Mucosa of descending colon (tissue), 3 donors: ENCODE data around the gene TSPYL2. TPM values are rescaled to one million over a fixed set of nuclear protein-coding genes. Genes with fewer than 3 reads are reported as not detected.
A peak's percentile ranks its signal among the peaks of the same experiment; 100 is the strongest.

Source experiments
- ATAC-seq: fragments of 200-7000 bp; cut with Tn5 transposase; one replicate; pipeline ENCODE4 v1.9.1; 2020; ENCODE audit warnings: mild to moderate bottlenecking, moderate library complexity
- DNase-seq, 3 donors: peaks; one replicate each; pipeline ENCODE4 v3.0.0-alpha.2; 2020
- H3K36me3 ChIP-seq: fragments of 200-600 bp; one replicate; pipeline ENCODE4 v1.8.0; 2021; ENCODE audit warnings: low read depth, mild to moderate bottlenecking
- H3K4me1 ChIP-seq: fragments of 200-600 bp; one replicate; pipeline ENCODE4 v1.8.0; 2021; ENCODE audit warnings: low read depth, mild to moderate bottlenecking
- H3K4me3 ChIP-seq: fragments of 200-600 bp; one replicate; pipeline ENCODE4 v1.8.0; 2021; ENCODE audit warnings: mild to moderate bottlenecking
- H3K9me3 ChIP-seq: fragments of 200-600 bp; one replicate; pipeline ENCODE4 v1.8.0; 2021; ENCODE audit warnings: mild to moderate bottlenecking
- intact Hi-C, 2 donors: fragments of 100-400 bp; cut with DNase I in 1 of 2; cut with micrococcal nuclease in 1 of 2; formaldehyde crosslinking; loops; one replicate each; pipeline versions ENCODE4 v1.11.0 to v1.11.1; 2022; cut with DNase I, micrococcal nuclease
- total RNA-seq, 3 donors: library from RNA; stranded (reverse); fragmentation: NEBNext Ultra II Directional in 2 of 3; extraction: Animal tissue kit (Norgen Biotek cat#: 25700) in 2 of 3; gene quantifications; one replicate each; pipeline versions ENCODE4 v1.2.1 to v1.2.4, GENCODE V29; 2021 to 2023
- TF ChIP-seq, protein P1 (sequence below): fragments of 200-600 bp; IDR thresholded peaks from one replicate; pipeline ENCODE4 v1.8.0; 2022; ENCODE audit warnings: antibody characterized with exemption, mild to moderate bottlenecking
- donor health status: DM: no; HTN: no; CAD: no; lungs with moderate emphysema.
- donor health status: DM: no; HTN: no; CAD: no.
- donor health status: DM: no; HTN: yes; CAD: no.

The TSPYL2 gene
- total RNA-seq, 3 donors from 2014 or later, result 6.7 to 78.7 (median 10.4) TPM

DNA sequence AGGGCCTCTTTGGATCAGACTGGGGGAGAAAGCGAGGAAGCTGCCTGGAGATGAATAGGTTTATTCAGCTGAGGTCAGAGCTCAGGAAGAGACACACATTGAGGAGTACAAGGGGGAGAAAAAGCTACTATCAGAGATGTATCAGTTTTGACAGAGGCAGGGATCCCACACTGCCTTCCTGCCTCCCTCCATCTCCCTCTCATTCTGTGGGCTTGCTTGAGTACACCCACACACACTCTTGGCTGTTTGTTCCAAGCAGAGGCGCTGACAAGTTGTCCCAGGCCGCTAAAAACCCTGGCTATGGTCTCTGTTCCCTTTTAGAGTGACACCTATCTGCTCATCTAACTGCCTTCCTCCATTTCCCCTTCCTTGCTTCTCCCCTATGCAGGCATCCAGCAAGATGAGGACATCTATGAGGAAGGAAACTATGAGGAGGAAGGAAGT is 5.2 kb downstream of the TSPYL2 start:
- no peaks in the 10 kb centered on the region for H3K36me3 ChIP-seq
- DNase-seq, result no peak
- no peak for ATAC-seq
- TF ChIP-seq, protein P1, sequence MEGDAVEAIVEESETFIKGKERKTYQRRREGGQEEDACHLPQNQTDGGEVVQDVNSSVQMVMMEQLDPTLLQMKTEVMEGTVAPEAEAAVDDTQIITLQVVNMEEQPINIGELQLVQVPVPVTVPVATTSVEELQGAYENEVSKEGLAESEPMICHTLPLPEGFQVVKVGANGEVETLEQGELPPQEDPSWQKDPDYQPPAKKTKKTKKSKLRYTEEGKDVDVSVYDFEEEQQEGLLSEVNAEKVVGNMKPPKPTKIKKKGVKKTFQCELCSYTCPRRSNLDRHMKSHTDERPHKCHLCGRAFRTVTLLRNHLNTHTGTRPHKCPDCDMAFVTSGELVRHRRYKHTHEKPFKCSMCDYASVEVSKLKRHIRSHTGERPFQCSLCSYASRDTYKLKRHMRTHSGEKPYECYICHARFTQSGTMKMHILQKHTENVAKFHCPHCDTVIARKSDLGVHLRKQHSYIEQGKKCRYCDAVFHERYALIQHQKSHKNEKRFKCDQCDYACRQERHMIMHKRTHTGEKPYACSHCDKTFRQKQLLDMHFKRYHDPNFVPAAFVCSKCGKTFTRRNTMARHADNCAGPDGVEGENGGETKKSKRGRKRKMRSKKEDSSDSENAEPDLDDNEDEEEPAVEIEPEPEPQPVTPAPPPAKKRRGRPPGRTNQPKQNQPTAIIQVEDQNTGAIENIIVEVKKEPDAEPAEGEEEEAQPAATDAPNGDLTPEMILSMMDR, result no peak
- no peaks in the 10 kb centered on the region for H3K9me3 ChIP-seq
- no peak overlapping the region for H3K4me3 ChIP-seq
- intact Hi-C loops, result no loop called here
- no peaks in the 10 kb centered on the region for H3K4me1 ChIP-seq

DNA sequence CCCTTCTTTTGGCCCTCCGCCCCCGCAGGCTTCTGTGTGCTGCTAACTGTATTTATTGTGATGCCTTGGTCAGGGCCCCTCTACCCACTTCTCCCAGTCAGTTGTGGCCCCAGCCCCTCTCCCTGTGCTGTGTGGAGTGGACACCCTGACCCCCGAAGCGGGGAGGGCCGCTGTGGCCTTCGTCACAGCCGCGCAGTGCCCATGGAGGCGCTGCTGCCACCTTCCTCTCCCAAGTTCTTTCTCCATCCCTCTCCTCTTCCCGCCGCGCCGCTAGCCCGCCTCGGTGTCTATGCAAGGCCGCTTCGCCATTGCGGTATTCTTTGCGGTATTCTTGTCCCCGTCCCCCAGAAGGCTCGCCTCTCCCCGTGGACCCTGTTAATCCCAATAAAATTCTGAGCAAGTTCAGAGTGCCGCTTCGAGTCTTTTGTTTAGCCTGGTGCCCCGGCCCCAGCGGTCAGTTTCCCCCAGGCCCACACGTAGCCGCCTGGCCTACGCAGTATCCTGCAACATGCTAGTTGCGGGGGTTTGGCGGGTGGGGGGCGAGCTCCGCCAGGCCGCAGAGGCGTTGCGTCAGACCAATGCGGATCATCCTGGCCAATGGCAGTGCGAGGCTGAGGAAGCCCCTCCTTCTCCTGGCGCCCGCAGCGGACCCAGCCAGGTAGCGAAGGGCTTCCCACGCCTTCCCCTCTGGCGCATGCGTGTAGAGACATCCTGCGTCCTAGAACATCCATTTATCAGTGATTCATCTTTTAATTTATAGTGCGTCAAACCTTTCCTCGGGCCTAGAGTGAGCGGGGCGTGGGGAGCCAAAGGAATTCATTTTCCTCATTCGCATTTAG is 6.2 kb downstream of the TSPYL2 start:
- DNase-seq, result peak; percentile 75 to 88 (median 81)
- no peak overlapping the region for H3K4me3 ChIP-seq
- TF ChIP-seq, protein P1, result no peak
- intact Hi-C loops, result no loop called here
- no peaks in the 10 kb centered on the region for H3K9me3 ChIP-seq
- H3K36me3 ChIP-seq, result no peaks in the 10 kb centered on the region
- ATAC-seq, result peak; percentile 86
- no peaks in the 10 kb centered on the region for H3K4me1 ChIP-seq

DNA sequence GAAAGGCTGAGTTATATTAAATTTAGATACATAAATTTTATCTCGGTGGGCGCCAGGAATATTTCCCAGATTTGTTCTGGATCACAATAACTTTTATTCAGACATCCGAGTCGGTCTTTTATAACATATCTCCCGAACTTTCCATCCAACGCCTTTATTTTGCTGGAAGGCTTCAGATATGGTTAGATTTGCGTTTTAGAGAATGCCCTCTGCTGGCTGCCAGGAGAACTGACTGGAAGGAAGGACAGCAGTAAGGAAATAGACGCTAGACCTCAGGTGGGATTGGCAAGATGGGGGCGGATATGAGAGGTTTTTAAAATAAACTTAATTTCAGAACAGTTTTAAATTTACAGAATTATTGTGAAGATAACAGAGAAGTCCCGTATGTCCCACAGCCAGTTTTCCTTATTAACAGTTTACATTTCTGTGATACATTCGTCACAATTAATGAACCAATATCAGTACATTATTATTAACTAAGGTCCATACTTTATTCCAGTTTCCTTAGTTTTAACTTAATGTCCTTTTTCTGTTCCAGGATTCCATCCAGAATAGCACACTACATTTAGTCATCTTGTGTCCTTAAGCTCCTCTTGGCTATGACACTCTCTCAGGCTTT is 7.2 kb downstream of the TSPYL2 start:
- DNase-seq (peak in 1 of 3 donors; percentile 56), ATAC-seq (peak; percentile 22)
- H3K9me3 ChIP-seq, result no peaks in the 10 kb centered on the region
- TF ChIP-seq, protein P1, result peak; percentile 52
- no peaks in the 10 kb centered on the region for H3K4me1 ChIP-seq
- intact Hi-C loops, result no loop called here
- H3K36me3 ChIP-seq, result no peaks in the 10 kb centered on the region
- no peak overlapping the region for H3K4me3 ChIP-seq

DNA sequence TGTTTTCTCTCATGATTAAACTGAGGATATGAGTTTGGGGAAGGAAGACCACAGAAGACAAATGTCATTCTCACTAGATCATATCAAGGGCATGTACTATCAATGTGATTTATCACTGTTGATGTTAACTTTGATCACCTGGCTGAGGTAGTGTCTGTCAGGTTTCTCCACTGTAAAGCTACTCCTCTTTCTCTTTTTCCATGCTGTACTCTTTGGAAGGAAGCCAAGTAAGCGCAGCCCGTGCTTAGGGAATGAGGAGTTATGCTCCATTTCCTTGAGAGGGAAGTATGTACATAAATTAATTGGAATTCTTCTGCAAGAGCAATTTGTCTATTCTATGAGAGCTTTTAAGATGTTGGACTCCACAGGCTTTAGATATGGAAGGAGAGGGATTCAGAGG is 7.8 kb downstream of the TSPYL2 start:
- TF ChIP-seq, protein P1, result no peak
- intact Hi-C loops, result no loop called here
- no peak for ATAC-seq
- H3K9me3 ChIP-seq, result no peaks in the 10 kb centered on the region
- no peak for DNase-seq
- no peaks in the 10 kb centered on the region for H3K36me3 ChIP-seq
- no peak overlapping the region for H3K4me3 ChIP-seq
- H3K4me1 ChIP-seq, result no peaks in the 10 kb centered on the region

DNA sequence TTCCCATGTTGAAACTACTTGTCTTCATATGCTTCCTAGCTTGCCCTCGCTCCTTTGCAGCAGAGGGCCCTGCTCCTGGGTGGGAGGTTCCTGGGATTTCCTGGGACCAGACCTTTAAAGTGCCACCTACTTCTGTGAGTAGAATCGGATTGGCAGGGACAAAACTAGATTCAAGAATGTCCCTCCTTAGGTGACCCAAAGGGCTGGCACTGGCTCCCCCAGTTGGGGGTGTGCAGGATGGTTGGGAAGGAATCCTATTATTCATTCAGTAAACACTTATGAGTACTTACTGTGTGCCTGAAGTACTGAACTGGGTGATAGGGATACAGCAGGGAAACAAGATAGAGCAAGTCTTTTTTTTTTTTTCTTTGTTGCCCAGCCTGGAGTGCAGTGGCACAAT is 9.2 kb downstream of the TSPYL2 start:
- Histone ChIP-seq H3K4me3 (no peak overlapping the region), H3K9me3 (no peaks in the 10 kb centered on the region), H3K4me1 (no peaks in the 10 kb centered on the region), H3K36me3 (no peaks in the 10 kb centered on the region)
- DNase-seq (no peak), ATAC-seq (no peak)
- intact Hi-C loops, result no loop called here
- TF ChIP-seq, protein P1, result no peak
